ENCODE measurements around the gene SFXN5. TPM values are rescaled to one million over a fixed set of nuclear protein-coding genes. Genes with fewer than 3 reads are reported as not detected.

SFXN5 gene
- total and polyA plus RNA-seq, 2 of the 4 experiments (the other 2 are of a cell fraction): 8.6 to 17.0 TPM

- ChIA-PET CTCF (interaction anchor here (0.6 kb wide), 1 partner anchor 27 kb away, joined by 6 read pairs; no protein-coding TSS in a partner anchor), POLR2A (ENCODE audit: unreplicated experiment) (interaction anchor here (0.6 kb wide), 1 partner anchor 142 kb away, joined by 4 read pairs; no protein-coding TSS in a partner anchor)
- no peak overlapping the region for H2AFZ ChIP-seq (replicated peaks; ENCODE audit: low read length, poor library complexity)
- intact Hi-C loops (cut with micrococcal nuclease) (no loop called here), in situ Hi-C loops (cut with MboI; ENCODE audit: low sequenced_read_pairs) (no loop called here), dilution Hi-C loops (cut with HindIII; ENCODE audit: low sequenced_read_pairs, unreplicated experiment) (no loop called here)
- no peaks in the 10 kb centered on the region for H3K9me3 ChIP-seq (ENCODE audit: control insufficient read depth, insufficient read depth, low read length)
- no peak overlapping the region for H3K27ac ChIP-seq (ENCODE audit: insufficient read depth, low read length)
- H2BK20ac ChIP-seq (ENCODE audit: low read depth, low read length): no peak overlapping the region
- no peaks in the 10 kb centered on the region for H3K36me3 ChIP-seq (ENCODE audit: control insufficient read depth, insufficient read depth, low read length)
- no peak overlapping the region for H4K8ac ChIP-seq (ENCODE audit: low read depth in 2 of 2, low read length in 2 of 2)
- H3K4me3 ChIP-seq (ENCODE audit: insufficient read depth, low read depth, low read length): no peak overlapping the region
- peaks cover 60% of the 10 kb centered on the region for H3K9me1 ChIP-seq (ENCODE audit: insufficient read depth, low read length)
- no peak overlapping the region for H3K14ac ChIP-seq (replicated peaks; ENCODE audit: low read depth, low read length)
- no peak overlapping the region for H3K4me2 ChIP-seq (ENCODE audit: low read depth, low read length)
- H2BK120ac ChIP-seq (ENCODE audit: low read depth, low read length): no peak overlapping the region
- 100% methylated on average over 1 of the region's 3 CpGs; no CpG with 5 or more reads in 1 of the 2 experiments for WGBS, 2 experiments (ENCODE audit: extremely low coverage in 2 of 2, insufficient read length in 1 of 2)
- no peak overlapping the region for H3K18ac ChIP-seq (ENCODE audit: low read depth, low read length)
- H4K91ac ChIP-seq (ENCODE audit: insufficient read depth, low read depth, low read length): no peak overlapping the region
- DNase-seq: no peak
- H3K79me1 ChIP-seq (ENCODE audit: low read depth in 1 of 2, low read length in 2 of 2): peaks cover 45 to 94% of the 10 kb centered on the region in 2 experiments
- no peak overlapping the region for H3K9ac ChIP-seq (ENCODE audit: low read depth, low read length)
- H3K27me3 ChIP-seq (ENCODE audit: control insufficient read depth, insufficient read depth, low read length): no peaks in the 10 kb centered on the region
- H2AK9ac ChIP-seq (replicated peaks; ENCODE audit: low read depth, low read length, poor library complexity): no peak overlapping the region
- no peak overlapping the region for H3K56ac ChIP-seq (ENCODE audit: extremely low read depth, insufficient read depth, low read length)
- ATAC-seq (ENCODE audit: low read depth): no peak
- no peak overlapping the region for H2BK15ac ChIP-seq (ENCODE audit: low read depth, low read length)
- H3K4me1 ChIP-seq (ENCODE audit: control insufficient read depth, insufficient read depth, low read length): peaks cover 9% of the 10 kb centered on the region
- H3K4ac ChIP-seq (ENCODE audit: low read depth, low read length): no peak overlapping the region
- TF ChIP-seq FOS (IDR thresholded peaks at IDR 0.05; ENCODE audit: low read depth, low read length): no peak
- no peak for TF ChIP-seq SMC3 (IDR thresholded peaks at IDR 0.05; ENCODE audit: low read depth, low read length)
- no peak for TF ChIP-seq RCOR1 (IDR thresholded peaks at IDR 0.05; ENCODE audit: insufficient replicate concordance, low read length)
- TF ChIP-seq MXI1 (IDR thresholded peaks at IDR 0.05; ENCODE audit: borderline replicate concordance, low read depth, low read length): no peak
- no peak for TF ChIP-seq NFE2L2 (IDR thresholded peaks at IDR 0.05; ENCODE audit: low read depth, low read length)
- no peak for TF ChIP-seq POLR2A (IDR thresholded peaks at IDR 0.05; ENCODE audit: low read depth, low read length)
- TF ChIP-seq BHLHE40 (IDR thresholded peaks at IDR 0.05; ENCODE audit: low read depth, low read length): no peak
- no peak for TF ChIP-seq MAZ (IDR thresholded peaks at IDR 0.05; ENCODE audit: borderline replicate concordance, low read depth, low read length)
- peaks cover 86% of the 10 kb centered on the region for H4K20me1 ChIP-seq (ENCODE audit: insufficient read depth, low read length)
- no TSS peak for BruUV-seq (replicated peaks)
- H4K5ac ChIP-seq (ENCODE audit: low read depth, low read length): no peak overlapping the region
- no peak overlapping the region for H2BK5ac ChIP-seq (ENCODE audit: low read depth, low read length, poor library complexity, severe bottlenecking)
- H3K23ac ChIP-seq (ENCODE audit: low read depth, low read length): no peak overlapping the region
- H2AK5ac ChIP-seq (ENCODE audit: low read depth, low read length): no peak overlapping the region
These were observed 28.0 kb upstream of the SFXN5 start for GRCh38 chr2:73099486-73099885.

All from IMR-90 (cell line).